HG03064 (cell line): ENCODE data around the gene U2AF1L4.
A peak's percentile ranks its signal among the peaks of the same experiment; 100 is the strongest.
"Not testable (repeated sequence)": the region's sequence is repeated elsewhere in the genome, so short reads cannot be mapped to it uniquely, and the experiment has no call there.

Experiments
- ATAC-seq: cut with Tn5 transposase; IDR thresholded peaks from one replicate; pipeline ENCODE4 v1.9.1; 2021; ENCODE audit warnings: low read depth; ENCODE audit not compliant: unreplicated experiment

Gene U2AF1L4

GRCh38 chr19:35729021-35729420, 16.2 kb downstream of the U2AF1L4 start:
- ATAC-seq: no peak

- no peak for ATAC-seq
Observed at GRCh38 chr19:35727956-35728706, 17.1 kb downstream of the U2AF1L4 start.

- ATAC-seq: no peak
Observed at GRCh38 chr19:35727053-35727955, 17.9 kb downstream of the U2AF1L4 start.

GRCh38 chr19:35725216-35725861, 19.9 kb downstream of the U2AF1L4 start:
- no peak for ATAC-seq

- ATAC-seq: no peak
Observed at GRCh38 chr19:35724560-35724959, 20.7 kb downstream of the U2AF1L4 start.

- not testable (repeated sequence) for ATAC-seq
Observed at GRCh38 chr19:35724132-35724531, 21.1 kb downstream of the U2AF1L4 start.

GRCh38 chr19:35723671-35724070, 21.5 kb downstream of the U2AF1L4 start:
- ATAC-seq: no peak

- ATAC-seq: no peak
Observed at GRCh38 chr19:35722897-35723296, 22.3 kb downstream of the U2AF1L4 start.

- ATAC-seq: no peak
Observed at GRCh38 chr19:35722461-35722860, 22.8 kb downstream of the U2AF1L4 start.

- ATAC-seq: no peak
Observed at GRCh38 chr19:35721374-35721773, 23.8 kb downstream of the U2AF1L4 start.

GRCh38 chr19:35720648-35721047, 24.6 kb downstream of the U2AF1L4 start:
- no peak for ATAC-seq

GRCh38 chr19:35720163-35720524, 25.1 kb downstream of the U2AF1L4 start:
- ATAC-seq: no peak

GRCh38 chr19:35719402-35720162, 25.6 kb downstream of the U2AF1L4 start:
- ATAC-seq: no peak

- peak; percentile 3 for ATAC-seq
Observed at GRCh38 chr19:35718345-35719041, 26.7 kb downstream of the U2AF1L4 start.

GRCh38 chr19:35717665-35718344, 27.4 kb downstream of the U2AF1L4 start, which contains the start of gene KMT2B:
TSS of gene KMT2B (plus strand) at chr19:35718003. CDS start at chr19:35718019, 16 bp downstream.
- peak; percentile 41 for ATAC-seq

GRCh38 chr19:35716801-35717664, 28.2 kb downstream of the U2AF1L4 start:
- peak; percentile 43 for ATAC-seq

GRCh38 chr19:35715981-35716800, 29.0 kb downstream of the U2AF1L4 start:
- ATAC-seq: no peak
